ENCODE measurements around the gene ATP9B.

Gene ATP9B

GRCh38 chr18:79424008-79424565, 354.9 kb downstream of the ATP9B start:
- no peak for TF ChIP-seq POLR2AphosphoS5 (IDR thresholded peaks at IDR 0.05; ENCODE audit: low read depth, low read length)
- no peak for TF ChIP-seq REST (IDR thresholded peaks at IDR 0.05; ENCODE audit: insufficient read depth in 1 of 2, low read depth in 2 of 2, low read length in 2 of 2)
- no peak for TF ChIP-seq SIN3A (IDR thresholded peaks at IDR 0.05; ENCODE audit: borderline replicate concordance, insufficient read depth, low read length)
- no peak for TF ChIP-seq FOXP2 (optimal IDR thresholded peaks at IDR 0.05; ENCODE audit: borderline replicate concordance, extremely low read depth, extremely low read length, insufficient read depth)
- TF ChIP-seq TAF1 (IDR thresholded peaks at IDR 0.05; ENCODE audit: borderline replicate concordance, insufficient read depth, low read length) = no peak

- TF ChIP-seq SIN3A (IDR thresholded peaks at IDR 0.05; ENCODE audit: borderline replicate concordance, insufficient read depth, low read length) (no peak), POLR2AphosphoS5 (IDR thresholded peaks at IDR 0.05; ENCODE audit: low read depth, low read length) (no peak), FOXP2 (optimal IDR thresholded peaks at IDR 0.05; ENCODE audit: borderline replicate concordance, extremely low read depth, extremely low read length, insufficient read depth) (no peak), TAF1 (IDR thresholded peaks at IDR 0.05; ENCODE audit: borderline replicate concordance, insufficient read depth, low read length) (no peak), REST (IDR thresholded peaks at IDR 0.05; ENCODE audit: insufficient read depth in 1 of 2, low read depth in 2 of 2, low read length in 2 of 2) (no peak)
Observed at GRCh38 chr18:79424880-79425568, 355.8 kb downstream of the ATP9B start.

GRCh38 chr18:79425569-79425886, 356.3 kb downstream of the ATP9B start:
- no peak for TF ChIP-seq FOXP2 (optimal IDR thresholded peaks at IDR 0.05; ENCODE audit: borderline replicate concordance, extremely low read depth, extremely low read length, insufficient read depth)
- TF ChIP-seq POLR2AphosphoS5 (IDR thresholded peaks at IDR 0.05; ENCODE audit: low read depth, low read length) = no peak
- no peak for TF ChIP-seq TAF1 (IDR thresholded peaks at IDR 0.05; ENCODE audit: borderline replicate concordance, insufficient read depth, low read length)
- no peak for TF ChIP-seq REST (IDR thresholded peaks at IDR 0.05; ENCODE audit: insufficient read depth in 1 of 2, low read depth in 2 of 2, low read length in 2 of 2)
- TF ChIP-seq SIN3A (IDR thresholded peaks at IDR 0.05; ENCODE audit: borderline replicate concordance, insufficient read depth, low read length) = no peak

- no peak for TF ChIP-seq REST (IDR thresholded peaks at IDR 0.05; ENCODE audit: insufficient read depth in 1 of 2, low read depth in 2 of 2, low read length in 2 of 2)
- no peak for TF ChIP-seq SIN3A (IDR thresholded peaks at IDR 0.05; ENCODE audit: borderline replicate concordance, insufficient read depth, low read length)
- TF ChIP-seq TAF1 (IDR thresholded peaks at IDR 0.05; ENCODE audit: borderline replicate concordance, insufficient read depth, low read length) = no peak
- no peak for TF ChIP-seq POLR2AphosphoS5 (IDR thresholded peaks at IDR 0.05; ENCODE audit: low read depth, low read length)
- no peak for TF ChIP-seq FOXP2 (optimal IDR thresholded peaks at IDR 0.05; ENCODE audit: borderline replicate concordance, extremely low read depth, extremely low read length, insufficient read depth)
Observed at GRCh38 chr18:79426376-79427300, 357.4 kb downstream of the ATP9B start.
